Neural progenitor cell (in vitro differentiated cells): ENCODE measurements around the gene HBS1L. TPM values are rescaled to one million over a fixed set of nuclear protein-coding genes. Genes with fewer than 3 reads are reported as not detected.

Source experiments
- DNase-seq: peaks from one replicate; pipeline ENCODE4 v3.0.0-alpha.2; 2016; ENCODE audit warnings: low spot score
- H2AFZ ChIP-seq: fragments of 200-600 bp; sonication (generic); replicated peaks from 2 replicates; pipeline ENCODE4 v1.6.1; 2016; ENCODE audit warnings: antibody characterized with exemption
- H3F3A ChIP-seq: fragments of 200-600 bp; sonication (generic); 2 replicates; pipeline ENCODE4 v1.6.1; 2016; ENCODE audit warnings: antibody characterized with exemption, low read depth
- H3K27ac ChIP-seq: fragments of 200-600 bp; sonication (generic); 2 replicates; pipeline ENCODE4 v1.5.1; 2016; ENCODE audit warnings: mild to moderate bottlenecking
- H3K27me3 ChIP-seq: fragments of 200-600 bp; sonication (generic); 2 replicates; pipeline ENCODE4 v1.6.1; 2016; ENCODE audit warnings: mild to moderate bottlenecking, moderate library complexity
- H3K36me3 ChIP-seq: fragments of 200-600 bp; sonication (generic); 2 replicates; pipeline ENCODE4 v1.5.1; 2016
- H3K4me1 ChIP-seq: fragments of 200-600 bp; sonication (generic); 2 replicates; pipeline ENCODE4 v1.6.1; 2016; ENCODE audit warnings: mixed run types
- H3K4me2 ChIP-seq: fragments of 200-600 bp; sonication (generic); 2 replicates; pipeline ENCODE4 v1.6.1; 2016
- H3K4me3 ChIP-seq: fragments of 200-600 bp; sonication (generic); 2 replicates; pipeline ENCODE4 v1.5.1; 2016
- H3K79me2 ChIP-seq: fragments of 200-600 bp; sonication (generic); 2 replicates; pipeline ENCODE4 v1.6.1; 2016; ENCODE audit warnings: low read depth
- H3K9ac ChIP-seq: fragments of 200-600 bp; sonication (generic); 2 replicates; pipeline ENCODE4 v1.6.1; 2016
- H3K9me3 ChIP-seq: fragments of 200-600 bp; sonication (generic); 2 replicates; pipeline ENCODE4 v1.5.1; 2016; ENCODE audit warnings: low read depth
- H4K20me1 ChIP-seq: fragments of 200-600 bp; sonication (generic); 2 replicates; pipeline ENCODE4 v1.6.1; 2016; ENCODE audit warnings: low read depth
- H3K27ac Mint-ChIP-seq: 3 replicates; pipeline ENCODE4 v1.8.0; 2021; ENCODE audit warnings: mixed read lengths
- H3K27me3 Mint-ChIP-seq: 2 replicates; pipeline ENCODE4 v1.8.0; 2022; ENCODE audit warnings: low read depth, mild to moderate bottlenecking, inconsistent platforms, moderate library complexity, mixed read lengths; ENCODE audit not compliant: insufficient read depth
- H3K36me3 Mint-ChIP-seq: 3 replicates; pipeline ENCODE4 v1.8.0; 2021; ENCODE audit warnings: mixed read lengths
- H3K4me1 Mint-ChIP-seq: 3 replicates; pipeline ENCODE4 v1.8.0; 2021; ENCODE audit warnings: mixed read lengths
- H3K4me3 Mint-ChIP-seq: 3 replicates; pipeline ENCODE4 v1.8.0; 2021; ENCODE audit warnings: mild to moderate bottlenecking, moderate library complexity, mixed read lengths
- H3K9me3 Mint-ChIP-seq: 3 replicates; pipeline ENCODE4 v1.8.0; 2020; ENCODE audit warnings: mixed read lengths
- CTCF ChIP-seq: fragments of 200-600 bp; sonication (generic); IDR thresholded peaks from 2 replicates; pipeline ENCODE4 v1.5.1; 2017; ENCODE audit warnings: antibody characterized with exemption, mild to moderate bottlenecking
- EZH2 ChIP-seq: fragments of 200-600 bp; sonication (generic); IDR thresholded peaks from 2 replicates; pipeline ENCODE4 v1.6.1; 2017; ENCODE audit warnings: antibody characterized with exemption, mild to moderate bottlenecking, moderate library complexity
- EZH2phosphoT487 ChIP-seq: fragments of 200-600 bp; sonication (generic); IDR thresholded peaks from 2 replicates; pipeline ENCODE4 v1.6.1; 2017; ENCODE audit warnings: antibody characterized with exemption
- total RNA-seq: library from RNA; depleted of rRNA; stranded (reverse); fragments of >200 nt; gene quantifications from 2 replicates; pipeline ENCODE4 v1.2.3, GENCODE V29; 2015; ENCODE audit warnings: low replicate concordance

Gene HBS1L
- total RNA-seq, 1 donor from 2014 or later = 215 TPM

GRCh38 chr6:134995536-134995935, 59.1 kb downstream of the HBS1L start:
- Mint-ChIP-seq H3K27ac (no peak overlapping the region), H3K4me3 (no peak overlapping the region), H3K36me3 (peaks cover 2% of the 10 kb centered on the region), H3K4me1 (no peaks in the 10 kb centered on the region), H3K9me3 (no peaks in the 10 kb centered on the region), H3K27me3 (no peaks in the 10 kb centered on the region)
- Histone ChIP-seq H3K4me1 (no peaks in the 10 kb centered on the region), H3K27me3 (no peaks in the 10 kb centered on the region), H3K9ac (no peak overlapping the region), H3K27ac (no peak overlapping the region), H3K79me2 (no peaks in the 10 kb centered on the region), H4K20me1 (no peaks in the 10 kb centered on the region), H3F3A (no peaks in the 10 kb centered on the region), H3K4me3 (no peak overlapping the region), H3K4me2 (no peak overlapping the region), H2AFZ (no peak overlapping the region), H3K9me3 (no peaks in the 10 kb centered on the region), H3K36me3 (peaks cover 14% of the 10 kb centered on the region)
- DNase-seq = no peak
- no peak for TF ChIP-seq EZH2phosphoT487
- TF ChIP-seq EZH2 = no peak
- TF ChIP-seq CTCF = no peak

- H3K4me1 Mint-ChIP-seq = no peaks in the 10 kb centered on the region
- peaks cover 1% of the 10 kb centered on the region for H3K4me1 ChIP-seq
- TF ChIP-seq CTCF (no peak), EZH2 (no peak), EZH2phosphoT487 (no peak)
Measured at GRCh38 chr6:134994431-134994830, 60.2 kb downstream of the HBS1L start.

GRCh38 chr6:134992155-134992554, 62.5 kb downstream of the HBS1L start:
- Mint-ChIP-seq H3K9me3 (no peaks in the 10 kb centered on the region), H3K27me3 (no peaks in the 10 kb centered on the region), H3K27ac (no peak overlapping the region), H3K4me1 (no peaks in the 10 kb centered on the region), H3K36me3 (no peaks in the 10 kb centered on the region), H3K4me3 (no peak overlapping the region)
- Histone ChIP-seq H4K20me1 (no peaks in the 10 kb centered on the region), H3K36me3 (peaks cover 14% of the 10 kb centered on the region), H2AFZ (no peak overlapping the region), H3K79me2 (no peaks in the 10 kb centered on the region), H3K27me3 (no peaks in the 10 kb centered on the region), H3K4me3 (no peak overlapping the region), H3K4me2 (no peak overlapping the region), H3K9ac (no peak overlapping the region), H3K4me1 (peaks cover 12% of the 10 kb centered on the region), H3K9me3 (no peaks in the 10 kb centered on the region), H3F3A (no peaks in the 10 kb centered on the region), H3K27ac (no peak overlapping the region)
- TF ChIP-seq EZH2phosphoT487 = no peak
- no peak for TF ChIP-seq CTCF
- TF ChIP-seq EZH2 = no peak
- no peak for DNase-seq

More at GRCh38 chr6:134994431-134994830, 60.2 kb downstream of the HBS1L start:
- DNase-seq = no peak
- no peaks in the 10 kb centered on the region for H3F3A ChIP-seq
- no peaks in the 10 kb centered on the region for H3K79me2 ChIP-seq
- no peaks in the 10 kb centered on the region for H3K9me3 Mint-ChIP-seq
- peaks cover 2% of the 10 kb centered on the region for H3K36me3 Mint-ChIP-seq
- H3K27me3 Mint-ChIP-seq = no peaks in the 10 kb centered on the region
- no peaks in the 10 kb centered on the region for H4K20me1 ChIP-seq
- H3K27ac Mint-ChIP-seq = no peak overlapping the region
- no peak overlapping the region for H3K4me3 ChIP-seq
- H3K36me3 ChIP-seq = peaks cover 14% of the 10 kb centered on the region
- H2AFZ ChIP-seq = no peak overlapping the region
- H3K4me3 Mint-ChIP-seq = no peak overlapping the region
- H3K4me2 ChIP-seq = no peak overlapping the region
- H3K27ac ChIP-seq = no peak overlapping the region
- no peak overlapping the region for H3K9ac ChIP-seq
- H3K9me3 ChIP-seq = no peaks in the 10 kb centered on the region
- no peaks in the 10 kb centered on the region for H3K27me3 ChIP-seq

- Mint-ChIP-seq H3K9me3 (no peaks in the 10 kb centered on the region), H3K27ac (no peak overlapping the region), H3K4me1 (no peaks in the 10 kb centered on the region), H3K27me3 (no peaks in the 10 kb centered on the region), H3K4me3 (no peak overlapping the region), H3K36me3 (no peaks in the 10 kb centered on the region)
- no peaks in the 10 kb centered on the region for H3K79me2 ChIP-seq
- peaks cover 14% of the 10 kb centered on the region for H3K36me3 ChIP-seq
- no peaks in the 10 kb centered on the region for H3K9me3 ChIP-seq
- no peak overlapping the region for H2AFZ ChIP-seq
- H3K4me1 ChIP-seq = peaks cover 12% of the 10 kb centered on the region
- H3K27ac ChIP-seq = no peak overlapping the region
- H3K4me3 ChIP-seq = no peak overlapping the region
- no peak for TF ChIP-seq EZH2
- TF ChIP-seq CTCF = no peak
- no peak for TF ChIP-seq EZH2phosphoT487
- no peak for DNase-seq
- H3F3A ChIP-seq = no peaks in the 10 kb centered on the region
- H3K4me2 ChIP-seq = no peak overlapping the region
- no peaks in the 10 kb centered on the region for H4K20me1 ChIP-seq
- no peak overlapping the region for H3K9ac ChIP-seq
- H3K27me3 ChIP-seq = no peaks in the 10 kb centered on the region
Measured at GRCh38 chr6:134990262-134990661, 64.4 kb downstream of the HBS1L start.
